Sigmoid colon (tissue), 4 donors: Measurements from ENCODE around the gene AP1S3.

Experiments
- POLR2A ChIP-seq, 2 donors: fragments of 450-650 bp; IDR thresholded peaks; one replicate each; pipeline ENCODE4 v1.6.1; 2016; ENCODE audit warnings: antibody characterized with exemption in 2 of 2, mild to moderate bottlenecking in 2 of 2, moderate library complexity in 2 of 2
- POLR2AphosphoS5 ChIP-seq, 4 donors: sonication (generic); formaldehyde crosslinking; IDR thresholded peaks; one replicate each; pipeline ENCODE4 v1.6.1; 2017; ENCODE audit warnings: antibody characterized with exemption in 4 of 4
- TF ChIP-seq, protein P1 (sequence below), 4 experiments: fragments of 450-650 bp in 3 of 4; fragments of 200-600 bp in 1 of 4; IDR thresholded peaks; one replicate each; pipeline ENCODE4 v1.5.1; 2016 to 2019; ENCODE audit warnings: antibody characterized with exemption in 4 of 4, mild to moderate bottlenecking in 3 of 4, moderate library complexity in 2 of 4

GRCh38 chr2:223805008-223805407 lies 32.4 kb downstream of the AP1S3 start:
- TF ChIP-seq, protein P1, sequence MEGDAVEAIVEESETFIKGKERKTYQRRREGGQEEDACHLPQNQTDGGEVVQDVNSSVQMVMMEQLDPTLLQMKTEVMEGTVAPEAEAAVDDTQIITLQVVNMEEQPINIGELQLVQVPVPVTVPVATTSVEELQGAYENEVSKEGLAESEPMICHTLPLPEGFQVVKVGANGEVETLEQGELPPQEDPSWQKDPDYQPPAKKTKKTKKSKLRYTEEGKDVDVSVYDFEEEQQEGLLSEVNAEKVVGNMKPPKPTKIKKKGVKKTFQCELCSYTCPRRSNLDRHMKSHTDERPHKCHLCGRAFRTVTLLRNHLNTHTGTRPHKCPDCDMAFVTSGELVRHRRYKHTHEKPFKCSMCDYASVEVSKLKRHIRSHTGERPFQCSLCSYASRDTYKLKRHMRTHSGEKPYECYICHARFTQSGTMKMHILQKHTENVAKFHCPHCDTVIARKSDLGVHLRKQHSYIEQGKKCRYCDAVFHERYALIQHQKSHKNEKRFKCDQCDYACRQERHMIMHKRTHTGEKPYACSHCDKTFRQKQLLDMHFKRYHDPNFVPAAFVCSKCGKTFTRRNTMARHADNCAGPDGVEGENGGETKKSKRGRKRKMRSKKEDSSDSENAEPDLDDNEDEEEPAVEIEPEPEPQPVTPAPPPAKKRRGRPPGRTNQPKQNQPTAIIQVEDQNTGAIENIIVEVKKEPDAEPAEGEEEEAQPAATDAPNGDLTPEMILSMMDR (IDR thresholded peaks at IDR 0.05) = no peak
- TF ChIP-seq POLR2AphosphoS5 (IDR thresholded peaks at IDR 0.05) (no peak), POLR2A (IDR thresholded peaks at IDR 0.05) (no peak)
